Immature natural killer cell (primary cell): Measurements from ENCODE around the gene SLC39A3. TPM values are rescaled to one million over a fixed set of nuclear protein-coding genes. Genes with fewer than 3 reads are reported as not detected.
A peak's percentile ranks its signal among the peaks of the same experiment; 100 is the strongest.

Experiments used
- DNase-seq, 3 donors: peaks; one replicate each; pipeline ENCODE4 v3.0.0; 2022; ENCODE audit warnings: mixed read lengths in 1 of 3
- H3K27ac Mint-ChIP-seq, 6 donors: one replicate each; pipeline ENCODE4 v1.8.0; 2020; ENCODE audit warnings: mixed read lengths in 6 of 6, mild to moderate bottlenecking in 5 of 6, inconsistent platforms in 4 of 6, moderate library complexity in 3 of 6
- H3K27me3 Mint-ChIP-seq, 3 donors: one replicate each; pipeline ENCODE4 v1.8.0; 2020 to 2021; ENCODE audit warnings: low read depth in 3 of 3, mild to moderate bottlenecking in 3 of 3, mixed read lengths in 3 of 3, moderate library complexity in 3 of 3, inconsistent platforms in 1 of 3
- H3K36me3 Mint-ChIP-seq, 3 donors: one replicate each; pipeline ENCODE4 v1.8.0; 2020; ENCODE audit warnings: mixed read lengths in 3 of 3, inconsistent platforms in 2 of 3, mild to moderate bottlenecking in 2 of 3
- H3K4me1 Mint-ChIP-seq, 2 donors: one replicate each; pipeline ENCODE4 v1.8.0; 2020; ENCODE audit warnings: inconsistent platforms in 2 of 2, mild to moderate bottlenecking in 2 of 2, mixed read lengths in 2 of 2, moderate library complexity in 1 of 2
- H3K4me3 Mint-ChIP-seq, 5 donors: one replicate each; pipeline ENCODE4 v1.8.0; 2020; ENCODE audit warnings: mild to moderate bottlenecking in 5 of 5, mixed read lengths in 5 of 5, inconsistent platforms in 3 of 5, moderate library complexity in 3 of 5
- H3K9me3 Mint-ChIP-seq, 6 donors: one replicate each; pipeline ENCODE4 v1.8.0; 2020; ENCODE audit warnings: mild to moderate bottlenecking in 6 of 6, mixed read lengths in 6 of 6, inconsistent platforms in 4 of 6, moderate library complexity in 3 of 6
- polyA plus RNA-seq, 3 donors: library from polyadenylated mRNA; unstranded; fragments of 300-500 nt; fragmentation: Illumina TruSeq; gene quantifications; one replicate each; pipeline ENCODE4 v1.2.3, GENCODE V29; 2021

SLC39A3 gene
- polyA plus RNA-seq, 3 donors from 2014 or later = 43.8 to 63.7 (median 46.8) TPM

DNA sequence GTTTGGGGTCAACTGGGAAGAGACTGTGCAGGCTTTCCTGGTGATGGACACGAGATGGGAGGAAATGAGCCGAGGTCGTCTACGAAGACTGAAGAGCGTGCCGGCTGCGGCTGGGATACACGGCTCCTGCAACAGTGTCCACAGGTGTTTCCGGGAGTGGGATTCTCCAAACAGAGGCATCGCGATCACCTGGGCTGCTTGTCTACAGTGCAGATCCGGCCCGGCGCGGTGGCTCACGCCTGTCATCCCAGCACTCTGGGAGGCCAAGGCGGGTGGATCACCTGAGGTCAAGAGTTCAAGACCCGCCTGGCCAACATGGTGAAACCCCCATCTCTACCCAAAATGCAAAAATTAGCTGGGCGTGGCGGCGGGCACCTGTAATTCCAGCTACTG lies 11.6 kb upstream of the SLC39A3 start:
- no peak overlapping the region for H3K4me3 Mint-ChIP-seq
- H3K4me1 Mint-ChIP-seq = no peaks in the 10 kb centered on the region
- DNase-seq = no peak
- H3K27ac Mint-ChIP-seq = no peak overlapping the region
- peaks cover 0 to 10% (median 8%) of the 10 kb centered on the region in 3 donors for H3K36me3 Mint-ChIP-seq
- no peaks in the 10 kb centered on the region for H3K9me3 Mint-ChIP-seq
- H3K27me3 Mint-ChIP-seq = peaks cover 0 to 2% (median 2%) of the 10 kb centered on the region in 3 donors

DNA sequence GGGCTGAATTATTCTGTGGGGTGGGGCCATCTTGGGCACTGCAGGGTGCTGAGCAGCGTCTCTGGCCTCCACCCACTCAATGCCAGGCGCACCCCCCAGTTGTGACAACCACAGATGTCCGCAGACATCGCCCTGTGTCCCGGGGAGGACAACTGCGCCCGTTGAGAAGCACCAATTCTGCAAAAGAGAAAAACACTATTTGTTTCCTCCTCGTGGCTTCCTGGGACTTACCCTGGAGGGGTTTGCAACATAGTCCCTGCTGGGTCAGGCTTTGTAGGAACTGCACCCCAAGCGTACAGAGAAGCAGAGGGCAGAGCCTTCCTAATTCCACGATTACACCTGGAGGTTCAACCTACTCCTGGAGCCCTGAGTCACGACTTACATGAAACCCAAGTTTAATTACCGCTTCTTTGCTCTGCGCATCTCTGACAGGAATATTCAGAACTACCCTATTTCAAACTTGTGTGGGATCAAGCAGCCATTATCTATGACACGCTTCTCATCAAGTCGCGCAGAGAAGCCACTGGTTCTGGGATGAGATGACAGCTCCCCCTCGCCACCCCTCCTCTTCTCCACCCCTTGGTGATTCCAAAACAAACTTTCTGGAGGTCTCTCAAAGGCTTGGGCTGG lies 11.1 kb upstream of the SLC39A3 start:
- Mint-ChIP-seq H3K4me3 (no peak overlapping the region), H3K4me1 (no peaks in the 10 kb centered on the region), H3K36me3 (peaks cover 0 to 5% (median 3%) of the 10 kb centered on the region in 3 donors), H3K27ac (no peak overlapping the region), H3K27me3 (peaks cover 0 to 2% (median 2%) of the 10 kb centered on the region in 3 donors), H3K9me3 (no peaks in the 10 kb centered on the region)
- DNase-seq = no peak

DNA sequence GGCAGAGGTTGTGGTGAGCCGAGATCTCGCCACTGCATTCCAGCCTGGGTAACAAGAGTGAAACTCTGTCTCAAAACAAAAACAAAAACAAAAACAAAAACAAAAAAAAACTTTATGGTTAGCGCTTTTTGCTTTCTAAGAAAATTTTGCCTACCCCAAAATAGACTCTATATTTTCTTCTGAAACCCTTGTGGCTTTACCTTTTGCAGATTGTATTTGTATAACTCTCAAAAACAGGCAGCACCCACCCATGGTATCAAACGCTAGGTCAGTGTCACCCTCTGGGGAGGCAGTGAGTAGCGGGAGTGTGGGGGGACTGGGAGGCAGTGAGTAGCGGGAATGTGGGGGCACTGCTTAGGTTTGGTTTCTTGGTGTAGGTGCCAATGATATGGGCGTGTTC lies 7.5 kb upstream of the SLC39A3 start:
- DNase-seq = no peak
- H3K4me3 Mint-ChIP-seq = no peak overlapping the region
- no peaks in the 10 kb centered on the region for H3K36me3 Mint-ChIP-seq
- peaks cover 3 to 6% (median 4%) of the 10 kb centered on the region in 3 donors for H3K27me3 Mint-ChIP-seq
- no peaks in the 10 kb centered on the region for H3K9me3 Mint-ChIP-seq
- H3K4me1 Mint-ChIP-seq = no peaks in the 10 kb centered on the region
- no peak overlapping the region for H3K27ac Mint-ChIP-seq

DNA sequence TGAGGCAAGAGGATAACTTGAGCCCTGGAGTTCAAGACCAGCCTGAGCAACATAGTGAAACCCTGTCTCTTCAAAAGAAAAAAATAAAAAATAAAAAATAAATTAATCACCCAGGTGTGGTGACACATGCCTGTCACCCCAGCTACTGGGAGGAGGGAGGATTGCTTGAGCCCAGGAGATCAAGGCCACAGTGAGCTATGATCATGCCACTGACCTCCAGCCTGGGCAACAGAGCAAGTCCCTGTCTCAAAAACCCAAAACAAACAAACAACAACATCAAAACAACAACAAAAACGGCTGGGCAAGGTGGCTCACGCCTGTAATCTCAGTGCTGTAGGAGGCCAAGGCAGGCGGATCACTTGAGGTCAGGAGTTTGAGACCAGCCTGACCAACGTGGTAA lies 4.3 kb upstream of the SLC39A3 start:
- Mint-ChIP-seq H3K36me3 (no peaks in the 10 kb centered on the region), H3K4me3 (no peak overlapping the region), H3K27ac (no peak overlapping the region), H3K27me3 (peaks cover 6 to 10% (median 6%) of the 10 kb centered on the region in 3 donors), H3K9me3 (no peaks in the 10 kb centered on the region), H3K4me1 (peaks cover 8 to 11% of the 10 kb centered on the region in 2 donors)
- DNase-seq = no peak

DNA sequence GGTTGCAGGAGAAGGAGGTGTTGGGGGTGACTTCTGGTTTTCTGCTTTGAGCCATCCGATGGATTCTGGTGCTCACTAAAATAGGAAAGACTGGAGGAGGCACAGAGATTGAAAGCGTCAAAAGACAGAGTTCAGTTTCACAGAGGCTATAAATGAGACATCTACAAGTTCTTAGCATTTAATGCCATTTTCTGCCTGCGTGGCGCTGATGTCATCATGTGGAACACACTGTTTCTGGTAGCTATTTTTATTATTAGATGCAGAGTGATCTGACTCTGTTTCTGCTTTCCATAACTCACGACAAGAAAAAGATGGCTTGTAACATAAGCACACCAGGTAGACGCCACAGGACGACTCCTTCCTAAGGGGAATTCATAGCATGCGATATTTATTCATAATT lies 3.3 kb upstream of the SLC39A3 start:
- DNase-seq = no peak
- peaks cover 15 to 19% of the 10 kb centered on the region in 2 donors for H3K4me1 Mint-ChIP-seq
- peaks cover 6 to 12% (median 6%) of the 10 kb centered on the region in 3 donors for H3K27me3 Mint-ChIP-seq
- no peaks in the 10 kb centered on the region for H3K9me3 Mint-ChIP-seq
- no peak overlapping the region for H3K27ac Mint-ChIP-seq
- H3K36me3 Mint-ChIP-seq = no peaks in the 10 kb centered on the region
- H3K4me3 Mint-ChIP-seq = no peak overlapping the region

DNA sequence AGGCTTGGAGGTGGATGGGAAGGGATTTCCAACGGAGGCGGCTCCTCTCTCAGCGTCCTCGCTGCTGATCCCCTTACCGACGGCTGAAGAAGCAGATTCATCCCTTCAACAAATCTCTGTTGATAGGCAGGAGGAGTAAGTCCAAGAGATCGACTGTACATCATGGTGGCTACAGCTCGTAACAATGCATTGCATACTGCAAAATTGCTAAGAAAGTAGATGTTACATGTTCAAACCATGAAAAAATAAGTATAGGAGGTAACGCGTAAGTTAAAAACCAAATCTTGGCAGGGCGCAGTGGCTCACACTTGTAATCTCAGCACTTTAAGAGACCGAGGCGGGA lies 468 bp upstream of the SLC39A3 start:
- Mint-ChIP-seq H3K4me1 (peaks cover 21 to 34% of the 10 kb centered on the region in 2 donors), H3K9me3 (no peaks in the 10 kb centered on the region), H3K4me3 (peak overlapping the region in 4 of 5 donors; percentile 80 to 88 (median 84)), H3K27me3 (peaks cover 4 to 10% (median 6%) of the 10 kb centered on the region in 3 donors), H3K36me3 (peaks cover 0 to 7% (median 5%) of the 10 kb centered on the region in 3 donors), H3K27ac (peak overlapping the region in 2 of 6 donors; percentile 23 to 48)
- DNase-seq = no peak

DNA sequence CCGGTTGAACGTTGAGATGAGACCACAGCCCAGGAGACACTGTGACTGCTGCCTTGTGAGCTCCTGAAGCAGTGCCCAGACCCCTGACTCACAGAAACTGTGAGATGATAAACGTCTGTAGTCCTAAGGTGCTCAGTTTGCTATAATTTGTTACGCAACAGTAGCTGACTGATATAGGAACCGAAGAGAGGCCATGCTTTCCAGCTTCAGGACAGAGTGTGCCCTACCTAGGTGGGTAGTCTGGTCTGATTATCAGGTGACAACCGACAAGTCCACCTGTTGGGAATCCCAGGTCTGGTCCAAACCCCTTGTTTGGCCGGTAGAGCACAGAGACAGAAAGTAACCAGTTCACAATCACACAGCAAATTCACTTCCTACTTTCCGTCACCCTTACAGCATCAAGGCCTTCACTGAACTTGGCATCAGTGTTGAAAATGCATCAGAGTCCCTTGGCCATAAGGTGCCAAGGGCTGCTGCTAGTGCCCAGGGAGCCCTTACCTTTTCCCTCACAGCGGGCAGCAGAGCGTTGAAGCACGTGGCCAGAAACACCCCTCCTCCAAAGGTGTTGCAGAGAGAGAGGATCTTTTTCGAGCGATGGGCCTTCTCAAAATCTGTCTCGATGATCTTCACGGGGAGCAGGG lies 3.1 kb downstream of the SLC39A3 start:
- H3K27ac Mint-ChIP-seq = no peak overlapping the region
- peak overlapping the region in 4 of 5 donors; percentile 18 to 51 (median 31) for H3K4me3 Mint-ChIP-seq
- peaks cover 0 to 12% (median 9%) of the 10 kb centered on the region in 3 donors for H3K36me3 Mint-ChIP-seq
- no peaks in the 10 kb centered on the region for H3K9me3 Mint-ChIP-seq
- no peak for DNase-seq
- peaks cover 29 to 43% of the 10 kb centered on the region in 2 donors for H3K4me1 Mint-ChIP-seq
- H3K27me3 Mint-ChIP-seq = peaks cover 3 to 4% (median 4%) of the 10 kb centered on the region in 3 donors

DNA sequence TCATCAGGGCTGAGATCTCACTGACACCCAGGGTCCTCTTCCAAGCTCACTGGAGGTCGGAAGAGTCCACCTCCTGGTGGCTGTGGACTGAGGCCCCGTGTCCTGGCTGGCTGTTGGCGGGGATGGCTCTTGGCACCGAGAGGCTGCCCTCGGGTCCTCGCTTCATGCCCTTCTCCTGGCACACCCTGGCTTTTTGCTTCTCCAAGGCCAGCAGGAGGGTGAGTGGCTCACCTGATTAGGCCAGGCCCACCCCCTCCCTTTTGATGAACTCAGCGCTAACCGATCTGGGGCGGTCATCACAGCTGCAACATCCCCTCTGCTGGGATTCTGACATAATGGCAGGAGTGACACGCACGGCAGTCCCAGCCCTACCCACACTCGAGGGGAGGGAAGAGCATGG lies 4.4 kb downstream of the SLC39A3 start:
- H3K27me3 Mint-ChIP-seq = peaks cover 3 to 4% (median 4%) of the 10 kb centered on the region in 3 donors
- no peak overlapping the region for H3K4me3 Mint-ChIP-seq

DNA sequence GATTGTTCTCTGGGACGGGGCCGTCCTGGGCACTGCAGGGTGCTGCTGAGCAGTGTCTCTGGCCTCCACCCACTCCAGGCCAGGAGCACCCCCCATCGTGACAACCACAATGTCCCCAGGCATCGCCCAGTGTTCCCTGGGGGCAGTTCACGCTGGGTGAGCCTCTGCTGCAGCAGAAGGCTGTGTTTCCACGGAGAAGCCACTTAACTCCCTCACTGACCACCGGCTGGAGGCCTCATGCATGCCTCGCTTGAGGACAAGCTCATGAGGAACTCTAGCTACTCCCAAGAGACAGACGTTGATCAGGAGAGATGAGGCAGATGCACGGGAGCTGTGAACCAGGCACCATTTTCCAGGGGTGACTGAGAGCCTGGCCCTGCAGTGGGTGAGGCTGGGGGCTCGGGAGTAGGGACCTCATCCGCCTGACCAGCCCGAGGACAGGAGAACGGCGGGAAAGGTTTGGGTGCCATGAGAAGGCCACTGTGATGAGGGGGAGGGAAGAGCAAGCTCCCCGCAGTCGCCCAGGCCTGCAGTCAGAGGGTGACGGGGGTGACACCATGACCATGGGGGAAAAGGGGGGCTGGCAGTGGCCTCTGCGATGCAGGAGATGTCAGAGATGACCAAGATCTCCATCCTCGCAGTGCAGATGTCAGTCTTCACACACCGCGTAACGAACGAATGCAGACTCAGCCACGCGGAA lies 5.1 kb downstream of the SLC39A3 start:
- H3K27ac Mint-ChIP-seq = no peak overlapping the region
- DNase-seq = no peak
- H3K4me1 Mint-ChIP-seq = peaks cover 25 to 37% of the 10 kb centered on the region in 2 donors
- no peaks in the 10 kb centered on the region for H3K9me3 Mint-ChIP-seq
- no peak overlapping the region for H3K4me3 Mint-ChIP-seq
- H3K27me3 Mint-ChIP-seq = peaks cover 0 to 4% (median 3%) of the 10 kb centered on the region in 3 donors
- H3K36me3 Mint-ChIP-seq = peaks cover 0 to 12% (median 9%) of the 10 kb centered on the region in 3 donors

More for the DNA sequence above, 4.4 kb downstream of the SLC39A3 start:
- H3K4me1 Mint-ChIP-seq = peaks cover 29 to 43% of the 10 kb centered on the region in 2 donors
- peaks cover 0 to 12% (median 9%) of the 10 kb centered on the region in 3 donors for H3K36me3 Mint-ChIP-seq
- no peak overlapping the region for H3K27ac Mint-ChIP-seq
- no peaks in the 10 kb centered on the region for H3K9me3 Mint-ChIP-seq
- no peak for DNase-seq

DNA sequence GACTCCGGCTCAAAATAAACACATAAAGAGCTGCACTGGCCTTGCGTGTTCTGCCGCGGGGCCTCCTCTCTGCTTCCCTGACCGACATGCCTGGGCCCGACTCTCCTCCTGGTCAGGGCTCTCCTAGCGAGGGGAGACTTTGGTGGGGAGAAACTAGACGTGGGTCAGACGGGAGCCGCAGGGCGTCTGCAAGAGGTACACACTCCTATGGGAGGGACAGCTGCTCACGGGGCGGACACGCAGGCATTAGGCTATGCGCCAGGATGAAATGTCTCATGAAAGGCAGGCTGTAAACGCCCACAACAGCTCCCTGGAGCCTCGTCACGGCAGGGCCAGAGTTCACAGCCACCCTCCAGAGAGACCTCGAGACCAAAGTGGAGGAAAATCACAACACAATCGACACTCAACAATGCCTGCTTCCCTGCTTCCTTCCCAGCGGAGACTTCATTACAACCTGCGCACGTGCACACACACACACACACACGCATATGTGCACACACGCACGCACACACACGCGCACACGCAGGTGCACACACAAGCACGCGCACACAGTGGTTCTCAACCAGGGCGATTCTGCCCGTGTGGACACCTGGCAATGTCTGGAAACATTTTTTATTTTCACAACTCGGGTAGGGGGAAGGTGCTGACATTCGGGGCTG lies 5.8 kb downstream of the SLC39A3 start:
- no peak overlapping the region for H3K4me3 Mint-ChIP-seq
- DNase-seq = no peak
- no peaks in the 10 kb centered on the region for H3K9me3 Mint-ChIP-seq
- peak overlapping the region in 1 of 6 donors; percentile 53 for H3K27ac Mint-ChIP-seq
- peaks cover 0 to 12% (median 9%) of the 10 kb centered on the region in 3 donors for H3K36me3 Mint-ChIP-seq
- peaks cover 0 to 3% (median 1%) of the 10 kb centered on the region in 3 donors for H3K27me3 Mint-ChIP-seq
- peaks cover 20 to 32% of the 10 kb centered on the region in 2 donors for H3K4me1 Mint-ChIP-seq

DNA sequence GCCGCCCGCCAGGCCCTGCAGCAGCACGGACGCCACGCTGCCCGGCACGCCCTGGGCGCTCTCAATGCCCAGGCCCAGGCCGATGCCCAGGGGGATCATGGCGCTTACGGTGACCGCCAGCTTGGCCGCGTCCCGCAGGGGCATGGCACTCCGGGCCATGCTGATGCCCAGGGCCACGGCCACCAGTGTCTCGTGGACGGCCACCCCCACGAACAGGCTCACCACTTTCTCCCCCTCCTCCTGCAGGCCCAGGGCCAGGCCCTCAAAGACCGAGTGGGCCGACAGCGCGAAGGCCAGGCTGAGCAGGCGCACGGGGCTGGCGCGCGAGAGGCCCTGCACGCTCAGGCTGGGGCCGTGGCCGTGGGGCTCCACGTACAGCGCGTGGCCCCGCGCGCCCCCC lies 6.9 kb downstream of the SLC39A3 start:
- no peaks in the 10 kb centered on the region for H3K9me3 Mint-ChIP-seq
- H3K4me1 Mint-ChIP-seq = peaks cover 13 to 22% of the 10 kb centered on the region in 2 donors
- H3K27me3 Mint-ChIP-seq = peaks cover 0 to 3% (median 3%) of the 10 kb centered on the region in 3 donors
- H3K36me3 Mint-ChIP-seq = peaks cover 0 to 12% (median 9%) of the 10 kb centered on the region in 3 donors
- H3K4me3 Mint-ChIP-seq = no peak overlapping the region
- no peak for DNase-seq
- no peak overlapping the region for H3K27ac Mint-ChIP-seq

DNA sequence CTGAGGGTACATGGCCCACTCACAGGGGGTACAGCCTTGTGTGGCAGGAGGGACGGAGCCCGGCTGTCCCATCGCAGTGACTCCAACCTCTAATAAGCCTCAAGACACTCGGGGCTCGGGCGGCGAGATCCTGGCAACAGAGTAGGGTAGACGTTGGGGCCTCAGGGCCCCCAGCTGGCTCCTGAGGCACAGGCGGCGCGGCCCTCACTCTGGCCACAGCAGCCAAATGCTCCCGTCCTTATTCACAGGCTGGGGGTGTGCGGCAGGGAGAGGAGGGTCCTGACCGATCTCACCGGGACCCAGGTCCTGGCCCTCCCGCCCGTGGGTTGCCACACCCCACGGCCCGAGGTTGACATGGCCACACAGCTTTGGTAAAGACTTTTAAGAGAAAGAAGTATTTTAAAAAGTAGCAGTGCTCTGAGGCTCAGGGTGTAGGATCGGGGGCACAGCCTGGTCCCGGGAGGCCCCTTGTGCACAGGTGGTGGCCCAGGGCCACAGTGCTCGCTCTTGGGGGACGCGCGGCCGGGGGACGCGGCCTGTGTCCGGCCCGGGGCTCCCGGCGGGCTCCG lies 7.6 kb downstream of the SLC39A3 start:
- Mint-ChIP-seq H3K36me3 (peaks cover 0 to 12% (median 9%) of the 10 kb centered on the region in 3 donors), H3K9me3 (no peaks in the 10 kb centered on the region), H3K4me3 (no peak overlapping the region), H3K27ac (peak overlapping the region in 1 of 6 donors; percentile 46), H3K27me3 (peaks cover 0 to 3% (median 3%) of the 10 kb centered on the region in 3 donors), H3K4me1 (peaks cover 13 to 19% of the 10 kb centered on the region in 2 donors)
- DNase-seq = no peak
